GM15510 (cell line): ENCODE measurements around the gene NDUFB8.

Experiments
- POLR2A ChIP-seq: IDR thresholded peaks from 3 replicates; pipeline ENCODE4 v1.6.1; 2011; ENCODE audit warnings: borderline replicate concordance; ENCODE audit not compliant: insufficient read length; ENCODE audit errors: extremely low read depth

The NDUFB8 gene

DNA sequence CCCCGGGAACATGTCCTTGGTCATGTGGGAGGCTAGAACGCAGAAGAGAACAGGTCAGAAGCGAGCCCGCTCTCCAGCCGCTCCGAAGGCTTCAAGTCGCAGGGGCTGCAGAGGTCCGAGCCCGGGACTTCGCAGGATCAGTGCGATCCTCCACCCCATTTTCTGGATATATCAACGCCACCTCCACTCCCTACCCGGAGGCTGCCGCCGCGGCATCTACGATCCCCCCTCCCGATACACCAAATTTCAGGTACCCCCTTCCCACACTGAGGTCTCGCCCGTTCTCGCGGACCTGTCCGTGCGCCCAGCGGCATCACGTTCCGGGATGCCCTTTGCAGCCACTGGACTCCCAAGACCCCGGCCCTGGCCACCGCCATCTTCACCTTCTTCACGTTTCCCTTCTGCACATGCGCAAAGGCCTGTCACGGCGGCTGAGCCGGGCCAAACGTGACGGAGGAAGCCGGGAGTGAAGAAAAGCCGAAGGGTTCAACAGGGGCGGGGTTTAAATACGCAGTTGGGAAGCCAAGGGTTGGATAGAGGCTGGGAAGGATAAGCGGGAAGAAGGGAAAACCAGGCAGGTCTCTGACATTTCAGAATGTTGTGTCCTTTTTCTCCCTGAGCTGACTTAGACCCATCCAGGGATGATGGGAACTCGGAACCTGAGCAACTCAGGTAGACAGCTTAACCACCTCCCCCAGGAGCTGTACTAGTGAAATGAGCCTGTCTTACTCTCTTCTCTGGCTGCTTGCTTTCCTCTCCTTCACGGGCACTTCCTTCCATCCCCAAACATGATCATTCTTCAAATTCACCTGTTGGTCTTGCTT, at the start of gene NDUFB8:
TSS of gene NDUFB8 (minus strand) at position 397 of the 824 bp plus-strand sequence. CDS start at position 377, 20 bp downstream.
- peak; percentile 83 for TF ChIP-seq POLR2A

DNA sequence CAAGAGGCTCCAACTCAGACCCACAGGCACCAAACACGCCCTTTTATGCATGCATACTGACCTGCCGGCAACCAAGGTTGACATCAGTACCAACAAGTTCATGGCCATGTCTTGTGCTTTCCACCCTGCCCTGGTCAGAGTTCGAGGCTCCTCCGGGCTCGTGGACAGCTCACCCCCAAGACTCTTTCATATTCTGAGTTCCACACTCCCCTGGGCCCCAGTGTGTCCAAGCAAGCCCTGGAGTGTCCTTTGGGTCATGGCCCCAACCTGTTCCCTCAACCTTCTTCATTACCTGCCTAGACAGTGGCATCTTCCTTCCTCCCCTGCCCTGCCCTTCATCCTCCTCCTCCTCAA, 46.6 kb upstream of the NDUFB8 start:
- no peak for TF ChIP-seq POLR2A

DNA sequence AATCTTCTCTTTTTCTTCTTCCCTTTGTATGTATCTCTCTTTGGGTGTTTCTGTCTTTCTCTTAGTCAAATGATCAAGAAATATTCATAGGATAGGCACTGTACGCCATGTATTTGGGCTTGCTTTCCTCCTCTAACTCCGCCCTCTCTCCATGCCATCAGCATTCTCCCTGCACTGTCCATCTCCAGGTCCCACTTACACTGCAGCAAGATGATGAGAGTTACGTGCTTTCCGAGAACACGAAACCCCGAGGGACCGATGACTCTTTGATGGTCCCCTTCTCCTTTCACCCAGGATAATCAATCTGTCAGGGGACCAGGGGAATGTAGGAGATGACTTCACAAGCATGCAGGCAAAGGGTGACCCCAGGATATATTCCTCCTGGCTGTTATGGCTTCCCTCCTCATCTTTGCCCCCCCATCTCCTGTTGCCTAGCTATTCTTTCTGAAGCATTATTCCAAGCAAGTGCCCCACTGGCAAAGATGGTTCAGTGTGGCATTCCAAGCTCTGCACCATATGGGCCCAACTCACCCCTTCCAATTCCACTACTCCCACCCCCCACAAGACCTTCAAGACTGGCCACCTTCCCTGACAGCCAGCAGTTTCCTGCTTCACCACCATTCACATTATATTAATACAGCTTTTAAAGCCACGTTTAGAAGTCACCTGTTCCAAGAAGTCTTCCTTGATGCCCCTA, 46.1 kb upstream of the NDUFB8 start:
- no peak for TF ChIP-seq POLR2A

DNA sequence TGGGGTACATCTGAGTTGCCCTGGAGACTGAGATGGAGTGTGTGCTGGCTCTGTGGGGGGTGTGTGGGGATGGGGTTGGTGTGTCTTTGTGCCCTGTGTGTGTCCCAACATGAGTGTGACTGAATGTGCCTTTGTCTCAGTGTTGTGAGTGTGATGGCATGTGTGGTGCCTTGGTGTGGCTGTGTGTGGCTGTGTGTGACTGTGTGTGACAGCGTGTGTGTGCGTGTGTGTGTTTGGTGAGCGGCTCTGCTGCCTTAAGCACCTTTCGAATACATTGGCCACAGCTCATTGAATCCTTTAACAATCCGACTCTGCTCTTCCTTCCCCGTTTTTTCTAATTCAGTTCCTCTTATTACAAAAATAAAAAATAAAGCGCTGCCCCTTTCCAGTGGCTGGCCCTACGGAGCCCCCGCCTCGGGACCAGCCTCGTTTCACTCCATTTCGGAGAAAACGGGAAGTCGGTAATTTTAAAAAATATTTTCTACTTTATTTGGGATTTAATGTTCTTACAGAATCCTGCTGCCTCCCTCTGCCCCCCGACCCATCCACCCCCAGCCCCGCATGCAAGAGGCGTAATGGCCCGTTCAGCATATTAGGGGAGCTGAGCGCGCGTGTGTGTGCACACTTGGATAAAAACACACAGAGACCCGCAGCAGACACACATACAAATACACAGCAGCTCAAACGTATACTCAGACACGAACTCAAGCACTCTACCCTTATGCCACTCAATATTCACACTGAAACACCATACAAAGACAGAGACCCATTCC, 41.6 kb upstream of the NDUFB8 start:
- TF ChIP-seq POLR2A, result no peak

DNA sequence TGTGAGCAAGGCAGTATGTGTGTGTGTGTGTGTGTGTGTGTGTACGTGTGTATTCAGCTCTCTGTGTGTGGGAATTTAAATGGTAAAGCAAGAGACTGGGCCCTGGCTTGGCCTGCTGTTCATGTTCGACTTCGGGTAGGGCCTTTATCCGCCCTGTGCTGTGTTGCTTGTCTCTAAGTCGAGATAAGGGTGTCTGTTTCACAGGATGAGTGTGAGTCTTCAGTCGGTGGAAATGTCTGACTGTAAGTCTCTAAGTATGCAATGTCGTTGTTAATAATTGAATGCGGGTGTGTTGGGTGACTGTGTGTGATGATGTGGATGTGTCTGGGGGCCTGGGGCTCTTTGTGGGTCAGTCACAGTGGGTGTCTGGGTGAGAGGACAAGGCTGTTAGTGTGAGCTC, 40.8 kb upstream of the NDUFB8 start:
- TF ChIP-seq POLR2A, result no peak

DNA sequence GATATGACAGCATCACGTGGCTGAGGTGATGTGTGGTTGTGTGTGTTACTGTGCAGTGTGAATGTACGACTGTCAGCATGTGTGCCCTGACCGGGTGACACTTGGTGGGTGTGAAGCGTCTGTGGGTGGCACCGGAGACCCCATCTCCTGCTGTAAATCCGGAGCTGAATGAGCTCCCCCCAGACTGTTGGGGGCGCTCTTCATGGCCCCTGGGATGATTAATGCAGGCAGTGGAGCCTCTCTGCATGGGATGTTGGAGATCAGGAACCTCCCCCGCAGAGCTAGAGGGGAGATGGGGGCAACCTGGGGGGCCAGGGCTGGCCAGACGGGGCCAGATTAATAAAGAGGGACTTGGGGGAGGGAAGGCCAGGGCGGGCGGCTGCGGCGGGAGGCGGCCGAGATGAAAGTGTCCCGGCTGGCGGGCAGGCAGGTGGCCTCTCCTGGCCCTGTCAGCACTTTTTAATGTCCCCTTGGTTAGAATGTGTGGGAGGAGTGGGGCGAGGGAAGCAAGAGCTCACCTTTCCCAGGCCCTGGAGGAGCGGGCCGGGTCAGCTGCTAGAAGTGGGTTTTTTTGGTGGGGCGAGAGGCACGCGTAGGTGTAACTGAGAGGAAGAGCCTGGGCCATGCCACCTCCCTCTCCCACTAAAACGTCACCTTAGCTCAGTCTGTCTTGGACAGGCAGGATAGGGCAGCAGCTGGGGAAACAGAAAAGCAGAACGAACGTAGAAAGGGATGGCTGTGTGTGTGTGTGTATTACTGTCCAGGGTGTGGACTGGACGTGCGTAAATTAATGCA, 40.2 kb upstream of the NDUFB8 start:
- TF ChIP-seq POLR2A, result no peak

DNA sequence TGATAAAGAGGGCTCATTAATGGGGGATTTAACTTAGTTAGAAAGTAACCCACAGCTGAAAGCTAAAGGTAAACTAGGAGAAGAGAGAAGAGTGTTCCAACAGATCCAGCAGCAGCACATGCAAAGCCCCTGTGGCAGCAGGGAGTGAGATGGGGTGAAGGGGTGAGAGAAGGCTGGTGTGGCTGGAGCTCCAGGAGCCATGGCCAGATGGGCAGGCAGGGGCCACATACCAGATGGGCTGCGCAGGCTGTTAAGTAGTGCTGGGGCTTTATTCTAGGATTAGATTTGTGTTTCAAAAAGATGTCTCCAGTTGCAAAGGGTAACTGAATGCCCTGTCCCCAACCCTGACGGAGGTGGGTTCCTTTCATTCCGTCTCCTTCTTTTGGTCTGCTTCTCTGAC, 39.2 kb upstream of the NDUFB8 start:
- no peak for TF ChIP-seq POLR2A

DNA sequence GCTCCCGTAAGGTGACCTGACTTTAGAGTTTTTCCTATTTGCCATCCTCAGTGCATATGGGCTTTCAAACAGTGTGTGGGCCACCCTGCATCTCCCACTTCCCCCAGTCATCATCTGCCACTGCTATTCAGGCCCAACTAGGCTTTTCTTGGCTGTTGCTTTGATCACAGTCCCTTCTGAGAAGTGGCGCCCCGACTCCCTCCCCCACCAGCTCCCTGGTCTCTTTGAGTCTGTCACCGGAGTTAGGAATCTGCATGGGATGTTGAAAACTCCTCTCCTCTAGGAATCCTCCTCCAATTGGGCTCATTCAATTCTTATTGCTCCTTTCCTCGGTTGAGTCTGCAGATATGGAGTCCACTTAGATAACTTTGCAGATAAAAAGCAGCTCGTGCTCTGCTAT, 38.2 kb upstream of the NDUFB8 start:
- no peak for TF ChIP-seq POLR2A

DNA sequence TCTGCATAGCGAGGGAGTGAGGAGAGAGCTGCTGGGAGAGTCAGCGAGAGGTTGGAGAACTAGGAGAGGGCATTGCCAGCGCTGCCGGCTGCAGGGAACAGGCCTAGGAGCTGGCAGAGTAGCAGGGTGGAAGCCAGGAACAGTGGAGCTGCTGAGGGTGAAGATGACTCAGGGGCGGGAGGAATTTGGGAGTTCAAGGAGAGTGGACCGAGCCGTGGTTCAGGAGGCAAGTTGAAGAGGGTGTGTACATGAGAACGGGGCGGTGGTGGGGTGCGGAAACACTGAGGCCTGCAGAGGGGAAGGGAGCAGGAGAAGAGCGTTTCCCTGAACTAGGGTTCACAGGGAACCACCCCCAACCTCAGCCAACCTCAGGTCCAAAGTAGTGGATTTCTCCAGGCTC, 37.6 kb upstream of the NDUFB8 start:
- no peak for TF ChIP-seq POLR2A

DNA sequence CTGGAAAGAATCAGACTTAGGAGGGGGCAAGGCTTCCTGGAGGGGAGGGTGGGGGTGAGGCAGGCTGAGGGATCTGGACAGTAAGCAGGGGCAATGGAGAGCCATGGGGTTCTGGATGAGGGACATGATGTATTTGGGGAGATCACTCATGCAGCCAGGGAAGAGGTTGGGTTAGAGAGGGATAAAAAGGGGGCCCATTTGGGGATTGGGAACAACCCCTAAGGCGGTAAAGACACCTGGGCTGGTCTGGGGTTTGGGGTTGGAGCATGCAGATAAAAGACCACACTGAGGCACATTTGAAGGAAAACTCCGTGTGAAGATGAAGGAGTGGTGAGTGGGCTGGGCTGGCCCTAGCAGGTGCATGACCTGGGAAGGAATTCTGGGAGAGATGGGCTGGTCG, 36.9 kb upstream of the NDUFB8 start:
- no peak for TF ChIP-seq POLR2A

DNA sequence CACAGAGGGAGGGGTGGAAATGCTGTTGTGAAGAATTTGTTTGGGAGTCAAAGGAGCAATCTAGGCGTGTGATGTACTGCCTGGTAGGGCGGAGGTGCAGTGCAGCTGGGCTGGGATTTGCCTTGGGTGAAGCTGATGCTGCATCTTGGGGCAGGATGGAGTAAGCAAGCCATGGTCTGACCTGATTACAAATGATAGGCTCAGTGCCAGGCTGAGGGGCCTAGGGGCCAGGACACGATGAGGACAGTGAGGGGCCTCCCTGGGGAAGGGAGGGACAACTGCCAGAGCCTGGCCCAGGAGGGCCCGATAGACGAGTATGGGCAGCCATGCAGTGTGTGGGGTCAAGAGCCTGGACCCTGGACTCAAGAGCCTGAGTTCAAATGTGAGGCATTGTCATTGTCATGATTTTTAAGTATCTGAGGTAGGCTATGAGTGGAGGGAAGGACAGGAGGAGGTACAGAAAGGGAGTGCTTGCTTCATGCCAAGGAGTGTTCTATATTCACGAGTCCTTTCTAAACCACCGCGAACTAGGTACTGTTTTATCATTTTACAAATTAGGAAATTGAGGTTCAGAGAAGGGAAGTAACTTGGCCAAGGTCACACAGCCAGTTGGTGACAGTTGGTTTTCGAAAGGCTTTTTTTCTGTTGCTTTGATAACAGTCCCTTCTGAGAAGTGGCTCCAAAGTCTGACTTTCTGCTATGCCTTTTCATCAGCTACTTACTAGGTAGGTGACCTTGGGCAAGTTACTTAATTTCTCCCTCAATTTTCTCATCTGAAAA, 35.7 kb upstream of the NDUFB8 start:
- TF ChIP-seq POLR2A, result no peak

DNA sequence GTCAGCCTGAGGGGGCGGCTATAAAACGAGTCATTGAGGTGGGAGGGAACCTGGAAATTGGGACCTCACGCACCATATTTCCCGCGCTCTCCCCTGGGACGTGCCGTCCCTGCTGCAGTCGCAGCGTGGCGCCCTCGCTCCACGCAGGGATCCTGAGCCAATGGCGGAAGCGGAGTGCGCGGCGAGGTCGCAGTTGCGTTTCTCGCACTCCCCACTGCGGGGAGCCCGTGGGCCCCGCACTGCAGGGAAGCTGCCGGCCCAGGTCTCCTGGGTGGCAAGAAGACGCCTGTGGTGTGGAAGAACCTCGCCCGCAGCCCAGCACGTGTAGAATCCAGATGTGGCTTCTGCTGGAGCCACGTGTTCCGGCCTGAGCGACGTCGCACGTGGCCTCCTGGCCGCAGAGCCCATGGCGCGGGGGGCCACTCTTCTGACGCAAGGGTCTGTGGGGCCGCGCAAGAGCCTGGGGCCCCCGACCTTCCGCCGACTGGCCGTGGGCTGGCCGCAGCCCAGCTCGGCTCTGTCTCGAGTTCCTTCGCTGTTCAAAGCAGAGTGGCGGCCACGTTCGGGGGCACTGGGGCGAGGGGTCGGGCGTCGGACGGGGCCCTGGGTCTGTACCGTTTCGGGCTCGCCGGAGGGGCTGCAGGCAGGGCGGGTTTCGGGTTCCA, 32.5 kb upstream of the NDUFB8 start:
- TF ChIP-seq POLR2A, result no peak

DNA sequence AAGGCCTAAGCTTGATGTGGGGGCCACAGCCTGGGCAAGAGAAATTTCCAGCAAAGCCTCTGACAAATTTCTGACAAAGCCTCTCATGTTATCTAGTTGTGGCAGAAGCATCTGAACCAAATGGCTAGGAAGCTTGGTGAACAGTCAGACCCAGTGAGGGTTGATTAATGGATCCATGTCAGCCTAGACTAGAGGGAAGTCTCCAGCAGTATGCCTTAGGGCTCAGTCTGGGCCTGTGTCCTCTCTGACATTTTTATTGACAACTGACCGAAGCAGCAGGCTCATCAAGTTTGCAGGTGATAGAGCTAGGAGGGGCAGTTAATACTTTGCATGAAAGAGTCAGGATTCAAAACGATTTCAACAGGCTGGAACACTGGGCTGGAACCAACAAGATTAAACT, 31.3 kb upstream of the NDUFB8 start:
- TF ChIP-seq POLR2A, result no peak
